ENCODE data around the gene CRIM1.

GRCh38 chr2:36415381-36416022, 59.9 kb downstream of the CRIM1 start:
- TF ChIP-seq, protein P1, sequence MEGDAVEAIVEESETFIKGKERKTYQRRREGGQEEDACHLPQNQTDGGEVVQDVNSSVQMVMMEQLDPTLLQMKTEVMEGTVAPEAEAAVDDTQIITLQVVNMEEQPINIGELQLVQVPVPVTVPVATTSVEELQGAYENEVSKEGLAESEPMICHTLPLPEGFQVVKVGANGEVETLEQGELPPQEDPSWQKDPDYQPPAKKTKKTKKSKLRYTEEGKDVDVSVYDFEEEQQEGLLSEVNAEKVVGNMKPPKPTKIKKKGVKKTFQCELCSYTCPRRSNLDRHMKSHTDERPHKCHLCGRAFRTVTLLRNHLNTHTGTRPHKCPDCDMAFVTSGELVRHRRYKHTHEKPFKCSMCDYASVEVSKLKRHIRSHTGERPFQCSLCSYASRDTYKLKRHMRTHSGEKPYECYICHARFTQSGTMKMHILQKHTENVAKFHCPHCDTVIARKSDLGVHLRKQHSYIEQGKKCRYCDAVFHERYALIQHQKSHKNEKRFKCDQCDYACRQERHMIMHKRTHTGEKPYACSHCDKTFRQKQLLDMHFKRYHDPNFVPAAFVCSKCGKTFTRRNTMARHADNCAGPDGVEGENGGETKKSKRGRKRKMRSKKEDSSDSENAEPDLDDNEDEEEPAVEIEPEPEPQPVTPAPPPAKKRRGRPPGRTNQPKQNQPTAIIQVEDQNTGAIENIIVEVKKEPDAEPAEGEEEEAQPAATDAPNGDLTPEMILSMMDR (IDR thresholded peaks at IDR 0.05; ENCODE audit: low read depth, low read length, missing input control) = no peak
- no peak for TF ChIP-seq SP1 (IDR thresholded peaks at IDR 0.05)
- TF ChIP-seq, protein P2, sequence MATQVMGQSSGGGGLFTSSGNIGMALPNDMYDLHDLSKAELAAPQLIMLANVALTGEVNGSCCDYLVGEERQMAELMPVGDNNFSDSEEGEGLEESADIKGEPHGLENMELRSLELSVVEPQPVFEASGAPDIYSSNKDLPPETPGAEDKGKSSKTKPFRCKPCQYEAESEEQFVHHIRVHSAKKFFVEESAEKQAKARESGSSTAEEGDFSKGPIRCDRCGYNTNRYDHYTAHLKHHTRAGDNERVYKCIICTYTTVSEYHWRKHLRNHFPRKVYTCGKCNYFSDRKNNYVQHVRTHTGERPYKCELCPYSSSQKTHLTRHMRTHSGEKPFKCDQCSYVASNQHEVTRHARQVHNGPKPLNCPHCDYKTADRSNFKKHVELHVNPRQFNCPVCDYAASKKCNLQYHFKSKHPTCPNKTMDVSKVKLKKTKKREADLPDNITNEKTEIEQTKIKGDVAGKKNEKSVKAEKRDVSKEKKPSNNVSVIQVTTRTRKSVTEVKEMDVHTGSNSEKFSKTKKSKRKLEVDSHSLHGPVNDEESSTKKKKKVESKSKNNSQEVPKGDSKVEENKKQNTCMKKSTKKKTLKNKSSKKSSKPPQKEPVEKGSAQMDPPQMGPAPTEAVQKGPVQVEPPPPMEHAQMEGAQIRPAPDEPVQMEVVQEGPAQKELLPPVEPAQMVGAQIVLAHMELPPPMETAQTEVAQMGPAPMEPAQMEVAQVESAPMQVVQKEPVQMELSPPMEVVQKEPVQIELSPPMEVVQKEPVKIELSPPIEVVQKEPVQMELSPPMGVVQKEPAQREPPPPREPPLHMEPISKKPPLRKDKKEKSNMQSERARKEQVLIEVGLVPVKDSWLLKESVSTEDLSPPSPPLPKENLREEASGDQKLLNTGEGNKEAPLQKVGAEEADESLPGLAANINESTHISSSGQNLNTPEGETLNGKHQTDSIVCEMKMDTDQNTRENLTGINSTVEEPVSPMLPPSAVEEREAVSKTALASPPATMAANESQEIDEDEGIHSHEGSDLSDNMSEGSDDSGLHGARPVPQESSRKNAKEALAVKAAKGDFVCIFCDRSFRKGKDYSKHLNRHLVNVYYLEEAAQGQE (IDR thresholded peaks at IDR 0.05) = no peak
- TF ChIP-seq JUND (IDR thresholded peaks at IDR 0.05) = no peak
- TF ChIP-seq NR2F2 (IDR thresholded peaks at IDR 0.05) = no peak
- no peak for TF ChIP-seq MAX (IDR thresholded peaks at IDR 0.05)
- no peak for TF ChIP-seq TAF1 (conservative IDR thresholded peaks at IDR 0.05)
- no peak for TF ChIP-seq EGR1 (IDR thresholded peaks at IDR 0.05; ENCODE audit: low read depth in 2 of 2)
- no peak for TF ChIP-seq YY1 (IDR thresholded peaks at IDR 0.05)
- no peak for TF ChIP-seq ZBTB33 (IDR thresholded peaks at IDR 0.05)
